Measurements from ENCODE around the gene DDX11. TPM values are rescaled to one million over a fixed set of nuclear protein-coding genes. Genes with fewer than 3 reads are reported as not detected.
"Not testable (repeated sequence)": the region's sequence is repeated elsewhere in the genome, so short reads cannot be mapped to it uniquely, and the experiment has no call there.

DDX11 gene
- total RNA-seq, 1 experiment from 2014 or later = 48.7 TPM

DNA sequence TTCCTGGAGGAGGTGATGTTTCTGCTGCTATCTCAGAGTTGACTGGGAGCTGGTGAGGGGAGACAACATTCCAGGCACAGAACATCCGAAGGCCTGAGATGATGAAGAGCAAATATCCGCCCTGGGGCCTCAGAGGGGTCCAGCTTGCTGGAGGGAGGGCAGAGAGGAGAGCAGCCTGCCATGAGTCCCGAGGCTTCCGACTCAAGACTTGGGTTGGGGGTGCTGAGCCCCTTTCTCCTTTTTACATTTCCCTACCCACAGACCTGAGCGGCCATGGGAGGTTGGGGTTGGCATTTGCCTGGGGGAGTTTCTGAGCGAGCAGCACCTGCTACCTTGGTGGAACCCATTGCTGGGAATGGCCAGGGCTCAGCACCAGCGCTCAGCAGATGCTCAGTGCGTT, 13.8 kb downstream of the DDX11 start:
- DNase-seq (ENCODE audit: unreplicated experiment); H3K27ac Mint-ChIP-seq (ENCODE audit: low read depth, unreplicated experiment); CTCF ChIA-PET; H3K4me3 Mint-ChIP-seq (ENCODE audit: unreplicated experiment); H3K27me3 Mint-ChIP-seq (ENCODE audit: insufficient read depth, unreplicated experiment); H3K4me1 Mint-ChIP-seq (ENCODE audit: insufficient read depth, unreplicated experiment); H3K9me3 Mint-ChIP-seq (ENCODE audit: unreplicated experiment); POLR2A ChIA-PET; intact Hi-C loops (cut with micrococcal nuclease); BruUV-seq (replicated peaks): not testable (repeated sequence)
- H3K36me3 Mint-ChIP-seq (ENCODE audit: insufficient read depth, unreplicated experiment) = peaks cover 23% of the 10 kb centered on the region

DNA sequence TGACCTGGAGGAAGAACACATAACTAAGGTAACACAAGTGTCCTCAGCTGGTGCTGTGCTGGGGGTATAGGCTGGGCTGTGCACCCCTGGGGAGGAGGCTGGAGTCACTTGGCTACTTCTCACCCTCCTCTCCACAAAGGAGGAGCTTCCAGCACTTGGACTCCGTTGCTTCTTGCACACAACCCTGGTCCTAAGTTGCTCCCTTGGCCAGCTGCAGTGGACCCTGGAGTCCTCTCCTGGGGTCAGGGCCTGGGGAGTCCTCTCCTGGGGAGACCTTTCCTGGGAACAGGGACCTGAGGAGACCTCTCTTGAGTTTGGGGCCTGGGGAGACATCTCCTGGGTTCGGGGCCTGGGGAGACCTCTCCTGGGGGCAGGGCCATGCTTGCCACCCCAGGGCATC, 14.3 kb downstream of the DDX11 start:
- H3K4me1 Mint-ChIP-seq (ENCODE audit: insufficient read depth, unreplicated experiment); intact Hi-C loops (cut with micrococcal nuclease); DNase-seq (ENCODE audit: unreplicated experiment); H3K27me3 Mint-ChIP-seq (ENCODE audit: insufficient read depth, unreplicated experiment); BruUV-seq (replicated peaks); H3K9me3 Mint-ChIP-seq (ENCODE audit: unreplicated experiment); H3K27ac Mint-ChIP-seq (ENCODE audit: low read depth, unreplicated experiment); POLR2A ChIA-PET; CTCF ChIA-PET; H3K4me3 Mint-ChIP-seq (ENCODE audit: unreplicated experiment): not testable (repeated sequence)
- H3K36me3 Mint-ChIP-seq (ENCODE audit: insufficient read depth, unreplicated experiment) = peaks cover 25% of the 10 kb centered on the region

GRCh38 chr12:31089072-31089471, 15.4 kb downstream of the DDX11 start:
- Mint-ChIP-seq H3K9me3 (ENCODE audit: unreplicated experiment) (no peaks in the 10 kb centered on the region), H3K4me3 (ENCODE audit: unreplicated experiment) (no peak overlapping the region), H3K36me3 (ENCODE audit: insufficient read depth, unreplicated experiment) (peaks cover 22% of the 10 kb centered on the region), H3K27ac (ENCODE audit: low read depth, unreplicated experiment) (no peak overlapping the region), H3K4me1 (ENCODE audit: insufficient read depth, unreplicated experiment) (no peaks in the 10 kb centered on the region), H3K27me3 (ENCODE audit: insufficient read depth, unreplicated experiment) (no peaks in the 10 kb centered on the region)
- intact Hi-C loops (cut with micrococcal nuclease) = no loop called here
- DNase-seq (ENCODE audit: unreplicated experiment) = no peak
- no TSS peak for BruUV-seq (replicated peaks)
- TF ChIP-seq, protein P1, sequence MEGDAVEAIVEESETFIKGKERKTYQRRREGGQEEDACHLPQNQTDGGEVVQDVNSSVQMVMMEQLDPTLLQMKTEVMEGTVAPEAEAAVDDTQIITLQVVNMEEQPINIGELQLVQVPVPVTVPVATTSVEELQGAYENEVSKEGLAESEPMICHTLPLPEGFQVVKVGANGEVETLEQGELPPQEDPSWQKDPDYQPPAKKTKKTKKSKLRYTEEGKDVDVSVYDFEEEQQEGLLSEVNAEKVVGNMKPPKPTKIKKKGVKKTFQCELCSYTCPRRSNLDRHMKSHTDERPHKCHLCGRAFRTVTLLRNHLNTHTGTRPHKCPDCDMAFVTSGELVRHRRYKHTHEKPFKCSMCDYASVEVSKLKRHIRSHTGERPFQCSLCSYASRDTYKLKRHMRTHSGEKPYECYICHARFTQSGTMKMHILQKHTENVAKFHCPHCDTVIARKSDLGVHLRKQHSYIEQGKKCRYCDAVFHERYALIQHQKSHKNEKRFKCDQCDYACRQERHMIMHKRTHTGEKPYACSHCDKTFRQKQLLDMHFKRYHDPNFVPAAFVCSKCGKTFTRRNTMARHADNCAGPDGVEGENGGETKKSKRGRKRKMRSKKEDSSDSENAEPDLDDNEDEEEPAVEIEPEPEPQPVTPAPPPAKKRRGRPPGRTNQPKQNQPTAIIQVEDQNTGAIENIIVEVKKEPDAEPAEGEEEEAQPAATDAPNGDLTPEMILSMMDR (IDR thresholded peaks at IDR 0.05; ENCODE audit: unreplicated experiment) = no peak
- ChIA-PET POLR2A (no interaction called here), CTCF (no interaction called here)

GRCh38 chr12:31091629-31092028, 18.0 kb downstream of the DDX11 start:
- BruUV-seq (replicated peaks); H3K27me3 Mint-ChIP-seq (ENCODE audit: insufficient read depth, unreplicated experiment); POLR2A ChIA-PET; DNase-seq (ENCODE audit: unreplicated experiment); intact Hi-C loops (cut with micrococcal nuclease); H3K27ac Mint-ChIP-seq (ENCODE audit: low read depth, unreplicated experiment); H3K4me1 Mint-ChIP-seq (ENCODE audit: insufficient read depth, unreplicated experiment); CTCF ChIA-PET; H3K9me3 Mint-ChIP-seq (ENCODE audit: unreplicated experiment); H3K4me3 Mint-ChIP-seq (ENCODE audit: unreplicated experiment): not testable (repeated sequence)
- peaks cover 35% of the 10 kb centered on the region for H3K36me3 Mint-ChIP-seq (ENCODE audit: insufficient read depth, unreplicated experiment)

DNA sequence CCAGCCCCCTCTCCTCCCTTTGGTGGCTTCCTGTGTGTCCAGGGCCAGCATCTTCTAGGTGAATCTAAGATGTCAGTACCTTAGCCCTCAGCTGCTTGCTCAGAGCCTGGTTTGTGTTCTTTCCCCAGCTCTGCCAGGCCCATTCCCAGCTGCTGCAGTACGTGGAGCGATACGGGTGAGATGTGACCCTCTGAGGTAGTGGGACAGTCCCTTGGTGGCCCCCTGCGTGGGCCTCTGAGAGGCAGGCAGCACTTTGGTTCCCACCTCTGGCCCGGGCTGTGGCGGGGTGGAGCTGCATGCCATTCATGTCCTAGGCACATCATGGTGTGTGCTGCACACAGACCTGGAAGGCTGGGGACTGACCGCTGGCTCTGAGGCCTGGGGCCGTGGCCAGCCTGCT, 19.1 kb downstream of the DDX11 start:
- peaks cover 39% of the 10 kb centered on the region for H3K36me3 Mint-ChIP-seq (ENCODE audit: insufficient read depth, unreplicated experiment)

GRCh38 chr12:31095080-31095860, 21.6 kb downstream of the DDX11 start:
- H3K27ac Mint-ChIP-seq (ENCODE audit: low read depth, unreplicated experiment) = peak overlapping the region; percentile 42
- DNase-seq (ENCODE audit: unreplicated experiment); H3K9me3 Mint-ChIP-seq (ENCODE audit: unreplicated experiment); H3K4me1 Mint-ChIP-seq (ENCODE audit: insufficient read depth, unreplicated experiment); H3K27me3 Mint-ChIP-seq (ENCODE audit: insufficient read depth, unreplicated experiment); POLR2A ChIA-PET; BruUV-seq (replicated peaks); intact Hi-C loops (cut with micrococcal nuclease); H3K4me3 Mint-ChIP-seq (ENCODE audit: unreplicated experiment); CTCF ChIA-PET: not testable (repeated sequence)
- H3K36me3 Mint-ChIP-seq (ENCODE audit: insufficient read depth, unreplicated experiment) = peaks cover 47% of the 10 kb centered on the region

More for the DNA sequence above, 19.1 kb downstream of the DDX11 start:
- H3K27me3 Mint-ChIP-seq (ENCODE audit: insufficient read depth, unreplicated experiment); H3K9me3 Mint-ChIP-seq (ENCODE audit: unreplicated experiment); H3K4me1 Mint-ChIP-seq (ENCODE audit: insufficient read depth, unreplicated experiment); intact Hi-C loops (cut with micrococcal nuclease); DNase-seq (ENCODE audit: unreplicated experiment); H3K27ac Mint-ChIP-seq (ENCODE audit: low read depth, unreplicated experiment); POLR2A ChIA-PET; H3K4me3 Mint-ChIP-seq (ENCODE audit: unreplicated experiment); BruUV-seq (replicated peaks): not testable (repeated sequence)
- CTCF ChIA-PET = interaction anchor here (0.7 kb wide), 1 partner anchor 521 kb away, joined by 3 read pairs; no protein-coding TSS in a partner anchor

DNA sequence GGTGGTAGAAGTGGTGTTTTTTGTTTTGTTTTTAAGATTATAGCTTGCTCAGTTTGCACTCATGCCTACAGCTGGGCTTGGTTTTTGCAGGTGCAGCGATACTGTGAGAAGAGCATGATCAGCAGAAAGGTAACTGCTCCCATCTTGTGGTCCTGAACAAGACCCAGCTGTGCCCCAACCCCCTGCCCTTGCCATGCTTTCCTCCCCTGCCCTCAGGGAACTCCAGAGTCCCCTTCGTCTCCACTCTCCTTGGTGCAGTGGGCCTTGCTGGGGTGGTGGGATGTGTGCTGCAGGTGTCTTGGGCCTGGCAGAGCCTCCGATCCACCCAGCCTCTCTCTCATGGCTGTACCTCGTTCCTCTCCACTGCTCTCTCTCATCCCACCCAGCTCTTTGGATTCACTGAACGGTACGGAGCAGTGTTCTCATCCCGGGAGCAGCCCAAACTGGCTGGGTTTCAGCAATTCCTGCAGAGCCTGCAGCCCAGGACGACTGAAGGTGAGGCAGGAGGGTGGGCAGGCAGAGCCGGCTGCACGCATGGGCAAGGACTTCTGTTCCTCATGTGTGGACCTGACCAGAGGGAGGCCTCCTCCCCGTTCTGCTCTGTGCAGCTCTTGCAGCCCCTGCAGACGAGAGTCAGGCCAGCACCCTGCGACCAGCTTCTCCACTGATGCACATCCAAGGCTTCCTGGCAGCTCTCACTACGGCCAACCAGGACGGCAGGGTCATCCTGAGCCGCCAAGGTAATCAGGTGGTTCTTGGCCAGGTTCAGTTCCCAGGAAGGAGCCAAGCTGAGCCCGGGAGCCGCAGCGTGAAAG, 22.8 kb downstream of the DDX11 start:
- DNase-seq (ENCODE audit: unreplicated experiment); POLR2A ChIA-PET; BruUV-seq (replicated peaks); H3K4me1 Mint-ChIP-seq (ENCODE audit: insufficient read depth, unreplicated experiment); intact Hi-C loops (cut with micrococcal nuclease); H3K9me3 Mint-ChIP-seq (ENCODE audit: unreplicated experiment); CTCF ChIA-PET; H3K27me3 Mint-ChIP-seq (ENCODE audit: insufficient read depth, unreplicated experiment); H3K4me3 Mint-ChIP-seq (ENCODE audit: unreplicated experiment): not testable (repeated sequence)
- H3K36me3 Mint-ChIP-seq (ENCODE audit: insufficient read depth, unreplicated experiment) = peaks cover 47% of the 10 kb centered on the region
- peak overlapping the region; percentile 42 for H3K27ac Mint-ChIP-seq (ENCODE audit: low read depth, unreplicated experiment)

- CTCF ChIA-PET; H3K27ac Mint-ChIP-seq (ENCODE audit: low read depth, unreplicated experiment); H3K9me3 Mint-ChIP-seq (ENCODE audit: unreplicated experiment); DNase-seq (ENCODE audit: unreplicated experiment); H3K4me1 Mint-ChIP-seq (ENCODE audit: insufficient read depth, unreplicated experiment); intact Hi-C loops (cut with micrococcal nuclease); H3K4me3 Mint-ChIP-seq (ENCODE audit: unreplicated experiment); BruUV-seq (replicated peaks); POLR2A ChIA-PET; H3K27me3 Mint-ChIP-seq (ENCODE audit: insufficient read depth, unreplicated experiment): not testable (repeated sequence)
- peaks cover 44% of the 10 kb centered on the region for H3K36me3 Mint-ChIP-seq (ENCODE audit: insufficient read depth, unreplicated experiment)
These were observed 24.2 kb downstream of the DDX11 start for GRCh38 chr12:31097819-31098218.
